Neural cell (in vitro differentiated cells): Measurements from ENCODE around the gene IKZF1. TPM values are rescaled to one million over a fixed set of nuclear protein-coding genes. Genes with fewer than 3 reads are reported as not detected.
"Not testable (repeated sequence)": the region's sequence is repeated elsewhere in the genome, so short reads cannot be mapped to it uniquely, and the experiment has no call there.

Source experiments
- H2AFZ ChIP-seq: fragments of 200-600, 300-800 bp; sonication (generic), shearing (Covaris generic); 2 replicates; pipeline ENCODE4 v1.6.0; 2014; ENCODE audit warnings: low read depth, mild to moderate bottlenecking, antibody characterized with exemption, low read length, moderate library complexity
- H3F3A ChIP-seq: fragments of 200-600 bp; shearing (Covaris generic); 2 replicates; pipeline ENCODE4 v1.6.1; 2016; ENCODE audit warnings: mild to moderate bottlenecking, moderate library complexity, mixed read lengths, antibody characterized with exemption, low read length; ENCODE audit not compliant: insufficient read depth, poor library complexity, severe bottlenecking
- H3K27ac ChIP-seq: fragments of 200-600, 300-800 bp; sonication (generic), shearing (Covaris generic); 2 replicates; pipeline ENCODE4 v1.5.1; 2014; ENCODE audit warnings: mild to moderate bottlenecking, low read length, moderate library complexity
- H3K27me3 ChIP-seq: fragments of 300-800, 200-600 bp; sonication (generic), shearing (Covaris generic); 2 replicates; pipeline ENCODE4 v1.6.0; 2014; ENCODE audit warnings: mild to moderate bottlenecking, low read depth, low read length, moderate library complexity; ENCODE audit not compliant: insufficient read depth
- H3K36me3 ChIP-seq: fragments of 300-800, 200-600 bp; sonication (generic), shearing (Covaris generic); 2 replicates; pipeline ENCODE4 v1.5.1; 2014; ENCODE audit warnings: mild to moderate bottlenecking, antibody characterized with exemption, low read length, moderate library complexity; ENCODE audit not compliant: insufficient read depth
- H3K4me2 ChIP-seq: fragments of 300-800, 200-600 bp; sonication (generic), shearing (Covaris generic); 2 replicates; pipeline ENCODE4 v1.6.0; 2014; ENCODE audit warnings: mild to moderate bottlenecking, low read length
- H3K4me3 ChIP-seq: fragments of 300-800, 200-600 bp; sonication (generic), shearing (Covaris generic); 2 replicates; pipeline ENCODE4 v1.5.1; 2014; ENCODE audit warnings: mild to moderate bottlenecking, low read length, moderate library complexity
- H3K79me2 ChIP-seq: fragments of 200-600 bp; shearing (Covaris generic); replicated peaks from 2 replicates; pipeline ENCODE4 v1.6.0; 2014; ENCODE audit warnings: mild to moderate bottlenecking, low read length, moderate library complexity; ENCODE audit not compliant: insufficient read depth
- H3K9ac ChIP-seq: fragments of 300-800, 200-600 bp; sonication (generic), shearing (Covaris generic); 2 replicates; pipeline ENCODE4 v1.6.1; 2016; ENCODE audit warnings: mild to moderate bottlenecking, low read length, mixed read lengths
- H3K9me2 ChIP-seq: fragments of 200-600 bp; shearing (Covaris generic); 2 replicates; pipeline ENCODE4 v1.6.1; 2016; ENCODE audit warnings: mild to moderate bottlenecking, low read length, mixed read lengths; ENCODE audit not compliant: insufficient read depth
- H3K9me3 ChIP-seq: fragments of 200-600, 300-800 bp; sonication (generic), shearing (Covaris generic); 2 replicates; pipeline ENCODE4 v1.6.1; 2016; ENCODE audit warnings: mild to moderate bottlenecking, mixed run types, low read length, moderate library complexity, mixed read lengths
- H4K20me1 ChIP-seq: fragments of 200-600 bp; shearing (Covaris generic); 2 replicates; pipeline ENCODE4 v1.6.1; 2016; ENCODE audit warnings: mild to moderate bottlenecking, mixed run types; ENCODE audit not compliant: insufficient read depth
- EP300 ChIP-seq: fragments of 450-650 bp; conservative IDR thresholded peaks from 2 replicates; pipeline ENCODE4 v1.6.1; 2014; ENCODE audit warnings: antibody characterized with exemption, mild to moderate bottlenecking, moderate library complexity; ENCODE audit not compliant: poor library complexity, severe bottlenecking
- EZH2 ChIP-seq: fragments of 200-600, 300-800 bp; shearing (Covaris generic), sonication (generic); IDR thresholded peaks from 2 replicates; pipeline ENCODE4 v1.6.1; 2014; ENCODE audit warnings: antibody characterized with exemption, low read length, borderline replicate concordance, mild to moderate bottlenecking; ENCODE audit not compliant: insufficient read depth, poor library complexity, severe bottlenecking
- MXI1 ChIP-seq: fragments of 450-650 bp; conservative IDR thresholded peaks from 2 replicates; pipeline ENCODE4 v1.6.1; 2014; ENCODE audit warnings: antibody characterized with exemption, mild to moderate bottlenecking; ENCODE audit not compliant: poor library complexity, severe bottlenecking
- POLR2AphosphoS5 ChIP-seq: IDR thresholded peaks from 2 replicates; pipeline ENCODE4 v1.6.1; 2012
- RAD21 ChIP-seq: fragments of 450-650 bp; conservative IDR thresholded peaks from 2 replicates; pipeline ENCODE4 v1.6.1; 2014; ENCODE audit warnings: antibody characterized with exemption, mild to moderate bottlenecking, moderate library complexity
- SMC3 ChIP-seq: fragments of 450-650 bp; conservative IDR thresholded peaks from 2 replicates; pipeline ENCODE4 v1.6.1; 2014; ENCODE audit warnings: antibody characterized with exemption, mild to moderate bottlenecking, moderate library complexity; ENCODE audit not compliant: poor library complexity
- TAF1 ChIP-seq: IDR thresholded peaks from 2 replicates; pipeline ENCODE4 v1.6.1; 2012; ENCODE audit warnings: low read depth
- polyA plus RNA-seq: library from polyadenylated mRNA; depleted of rRNA; stranded (reverse); fragments of >200 nt; gene quantifications from 2 replicates; pipeline ENCODE4 v1.2.3, GENCODE V29; 2014
- TF ChIP-seq, protein P1 (sequence below): fragments of 450-650 bp; IDR thresholded peaks from 2 replicates; pipeline ENCODE4 v1.5.1; 2014; ENCODE audit warnings: antibody characterized with exemption, mild to moderate bottlenecking, moderate library complexity; ENCODE audit not compliant: poor library complexity, severe bottlenecking
- TF ChIP-seq, protein P2 (sequence below): IDR thresholded peaks from 2 replicates; pipeline ENCODE4 v1.6.1; 2012; ENCODE audit warnings: borderline replicate concordance

IKZF1 gene
- polyA plus RNA-seq, 1 donor from 2014 or later = 0.24 TPM

DNA sequence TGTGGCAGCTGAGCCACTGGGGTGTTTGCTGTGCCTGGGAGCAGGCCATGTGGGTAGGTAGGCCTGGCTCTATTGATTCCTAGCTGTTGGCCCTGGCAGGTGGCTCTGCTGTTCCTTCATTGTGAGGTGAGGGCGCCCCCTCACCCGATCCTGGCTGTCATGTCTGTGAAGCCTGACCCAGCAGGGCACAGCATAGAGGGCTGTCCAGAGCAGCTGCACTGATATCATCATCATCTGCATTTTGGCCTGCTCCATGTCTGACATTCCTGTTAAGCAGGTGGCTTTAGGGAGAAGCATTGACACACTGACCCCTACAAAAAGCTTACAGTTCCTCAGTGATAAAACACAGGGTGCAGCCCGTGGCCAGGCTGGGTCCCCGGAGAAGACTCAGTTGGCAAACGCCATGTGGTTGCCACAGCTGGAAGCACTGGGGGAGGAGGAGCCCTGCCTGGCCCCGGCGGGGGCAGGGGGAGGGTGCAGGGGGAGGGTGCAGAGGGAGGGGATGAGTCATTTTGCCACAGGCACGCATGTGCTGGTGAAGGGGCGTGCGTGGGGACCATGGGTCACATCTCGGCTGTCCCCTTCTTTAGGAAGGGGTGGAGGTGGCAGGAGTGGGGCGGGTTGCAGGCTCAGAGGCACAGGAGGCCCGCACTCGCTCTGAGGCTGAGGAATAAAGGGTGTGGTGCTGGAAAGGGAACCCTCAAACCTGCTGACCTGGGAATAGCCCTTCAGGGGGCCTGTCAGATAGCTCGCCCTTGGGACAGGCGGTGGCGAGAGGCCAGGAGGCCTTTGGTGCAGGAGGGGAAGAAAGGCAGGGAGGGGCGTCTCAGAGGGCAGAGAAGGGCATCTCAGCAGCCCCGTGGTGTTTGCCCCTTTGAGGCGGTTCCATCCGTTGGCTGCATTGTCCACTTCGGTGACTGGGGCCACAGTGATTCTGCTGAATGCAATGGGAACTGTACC, 31.6 kb downstream of the IKZF1 start:
- H3K9me3 ChIP-seq = no peaks in the 10 kb centered on the region
- no peaks in the 10 kb centered on the region for H3F3A ChIP-seq
- no peak overlapping the region for H3K27ac ChIP-seq
- no peaks in the 10 kb centered on the region for H3K27me3 ChIP-seq
- TF ChIP-seq EP300 = no peak
- no peak for TF ChIP-seq MXI1
- TF ChIP-seq, protein P1, sequence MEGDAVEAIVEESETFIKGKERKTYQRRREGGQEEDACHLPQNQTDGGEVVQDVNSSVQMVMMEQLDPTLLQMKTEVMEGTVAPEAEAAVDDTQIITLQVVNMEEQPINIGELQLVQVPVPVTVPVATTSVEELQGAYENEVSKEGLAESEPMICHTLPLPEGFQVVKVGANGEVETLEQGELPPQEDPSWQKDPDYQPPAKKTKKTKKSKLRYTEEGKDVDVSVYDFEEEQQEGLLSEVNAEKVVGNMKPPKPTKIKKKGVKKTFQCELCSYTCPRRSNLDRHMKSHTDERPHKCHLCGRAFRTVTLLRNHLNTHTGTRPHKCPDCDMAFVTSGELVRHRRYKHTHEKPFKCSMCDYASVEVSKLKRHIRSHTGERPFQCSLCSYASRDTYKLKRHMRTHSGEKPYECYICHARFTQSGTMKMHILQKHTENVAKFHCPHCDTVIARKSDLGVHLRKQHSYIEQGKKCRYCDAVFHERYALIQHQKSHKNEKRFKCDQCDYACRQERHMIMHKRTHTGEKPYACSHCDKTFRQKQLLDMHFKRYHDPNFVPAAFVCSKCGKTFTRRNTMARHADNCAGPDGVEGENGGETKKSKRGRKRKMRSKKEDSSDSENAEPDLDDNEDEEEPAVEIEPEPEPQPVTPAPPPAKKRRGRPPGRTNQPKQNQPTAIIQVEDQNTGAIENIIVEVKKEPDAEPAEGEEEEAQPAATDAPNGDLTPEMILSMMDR = no peak
- TF ChIP-seq EZH2 = no peak
- TF ChIP-seq SMC3 = no peak
- TF ChIP-seq RAD21 = no peak
- TF ChIP-seq TAF1 = no peak
- TF ChIP-seq POLR2AphosphoS5 = no peak
- TF ChIP-seq, protein P2, sequence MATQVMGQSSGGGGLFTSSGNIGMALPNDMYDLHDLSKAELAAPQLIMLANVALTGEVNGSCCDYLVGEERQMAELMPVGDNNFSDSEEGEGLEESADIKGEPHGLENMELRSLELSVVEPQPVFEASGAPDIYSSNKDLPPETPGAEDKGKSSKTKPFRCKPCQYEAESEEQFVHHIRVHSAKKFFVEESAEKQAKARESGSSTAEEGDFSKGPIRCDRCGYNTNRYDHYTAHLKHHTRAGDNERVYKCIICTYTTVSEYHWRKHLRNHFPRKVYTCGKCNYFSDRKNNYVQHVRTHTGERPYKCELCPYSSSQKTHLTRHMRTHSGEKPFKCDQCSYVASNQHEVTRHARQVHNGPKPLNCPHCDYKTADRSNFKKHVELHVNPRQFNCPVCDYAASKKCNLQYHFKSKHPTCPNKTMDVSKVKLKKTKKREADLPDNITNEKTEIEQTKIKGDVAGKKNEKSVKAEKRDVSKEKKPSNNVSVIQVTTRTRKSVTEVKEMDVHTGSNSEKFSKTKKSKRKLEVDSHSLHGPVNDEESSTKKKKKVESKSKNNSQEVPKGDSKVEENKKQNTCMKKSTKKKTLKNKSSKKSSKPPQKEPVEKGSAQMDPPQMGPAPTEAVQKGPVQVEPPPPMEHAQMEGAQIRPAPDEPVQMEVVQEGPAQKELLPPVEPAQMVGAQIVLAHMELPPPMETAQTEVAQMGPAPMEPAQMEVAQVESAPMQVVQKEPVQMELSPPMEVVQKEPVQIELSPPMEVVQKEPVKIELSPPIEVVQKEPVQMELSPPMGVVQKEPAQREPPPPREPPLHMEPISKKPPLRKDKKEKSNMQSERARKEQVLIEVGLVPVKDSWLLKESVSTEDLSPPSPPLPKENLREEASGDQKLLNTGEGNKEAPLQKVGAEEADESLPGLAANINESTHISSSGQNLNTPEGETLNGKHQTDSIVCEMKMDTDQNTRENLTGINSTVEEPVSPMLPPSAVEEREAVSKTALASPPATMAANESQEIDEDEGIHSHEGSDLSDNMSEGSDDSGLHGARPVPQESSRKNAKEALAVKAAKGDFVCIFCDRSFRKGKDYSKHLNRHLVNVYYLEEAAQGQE = no peak
- H2AFZ ChIP-seq = no peak overlapping the region
- H3K36me3 ChIP-seq = no peaks in the 10 kb centered on the region
- H4K20me1 ChIP-seq = no peaks in the 10 kb centered on the region
- H3K79me2 ChIP-seq = no peaks in the 10 kb centered on the region
- no peak overlapping the region for H3K9ac ChIP-seq
- H3K4me3 ChIP-seq = no peak overlapping the region
- no peak overlapping the region for H3K4me2 ChIP-seq
- H3K9me2 ChIP-seq = no peaks in the 10 kb centered on the region

DNA sequence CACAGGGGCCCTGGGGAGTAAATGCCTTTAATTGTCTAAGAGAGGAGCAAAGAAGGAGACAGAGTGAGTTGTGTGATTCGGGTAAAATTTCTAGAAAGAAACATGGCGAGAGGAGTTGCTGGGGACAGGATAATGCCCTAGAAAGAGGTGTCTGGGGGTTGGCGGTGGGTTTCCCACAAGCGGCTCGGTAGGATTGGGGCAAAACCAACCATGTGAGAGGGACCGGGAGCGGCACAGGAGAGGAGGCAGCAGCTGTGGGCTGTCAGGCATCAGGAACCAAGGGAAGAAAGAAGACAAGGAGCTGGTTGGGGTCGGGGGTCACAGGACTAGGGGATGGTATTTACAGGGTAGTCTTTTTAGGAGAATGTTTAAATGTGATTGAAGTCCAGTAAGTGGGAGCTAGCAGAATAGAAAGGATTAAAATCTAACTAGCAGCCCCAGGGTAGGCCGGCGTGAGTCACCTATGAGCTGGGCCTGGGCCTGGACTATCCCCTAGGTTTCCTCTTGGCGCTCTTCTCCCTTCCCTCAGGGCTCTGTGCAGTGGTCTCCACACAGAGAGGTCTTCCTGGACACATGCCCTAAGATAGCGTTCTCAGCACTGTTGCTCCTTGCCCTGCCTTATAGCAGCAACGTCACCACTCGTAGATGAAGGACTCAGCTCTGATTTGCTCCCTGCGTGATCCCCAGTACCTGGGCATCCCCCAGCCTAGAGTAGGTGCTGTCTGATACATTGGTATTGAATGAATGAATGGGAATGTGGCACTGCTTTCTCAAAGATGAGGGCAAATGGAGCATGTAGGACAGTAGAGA, 32.6 kb downstream of the IKZF1 start:
- Histone ChIP-seq H3K79me2 (no peaks in the 10 kb centered on the region), H3F3A (no peaks in the 10 kb centered on the region), H3K4me3 (no peak overlapping the region)

DNA sequence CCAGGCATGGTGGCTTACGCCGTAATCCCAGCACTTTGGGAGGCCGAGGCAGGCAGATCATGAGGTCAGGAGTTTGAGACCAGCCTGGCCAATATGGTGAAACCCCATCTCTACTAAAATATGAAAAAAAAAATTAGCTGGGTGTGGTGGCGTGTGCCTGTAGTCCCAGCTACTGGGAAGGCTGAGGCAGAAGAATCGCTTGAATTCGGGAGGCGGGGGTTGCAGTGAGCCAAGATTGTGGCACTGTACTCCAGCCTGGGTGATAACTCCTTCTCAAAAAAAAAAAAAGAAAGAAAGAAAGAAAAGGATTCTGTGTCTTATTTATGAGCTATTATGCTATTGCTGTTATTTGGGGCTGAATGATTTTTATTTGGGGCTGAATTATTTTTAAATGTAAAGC, 35.0 kb downstream of the IKZF1 start:
- H3K36me3 ChIP-seq, H3K9me2 ChIP-seq, H2AFZ ChIP-seq, H3F3A ChIP-seq, H3K27me3 ChIP-seq, H3K9me3 ChIP-seq, H3K4me3 ChIP-seq, H3K79me2 ChIP-seq, H3K27ac ChIP-seq, H3K9ac ChIP-seq, H3K4me2 ChIP-seq, H4K20me1 ChIP-seq: not testable (repeated sequence)

More for the DNA sequence above, 32.6 kb downstream of the IKZF1 start:
- H2AFZ ChIP-seq = no peak overlapping the region
- no peak overlapping the region for H3K9ac ChIP-seq
- H3K36me3 ChIP-seq = no peaks in the 10 kb centered on the region
- no peaks in the 10 kb centered on the region for H3K9me2 ChIP-seq
- TF ChIP-seq, protein P2 = no peak
- TF ChIP-seq SMC3 (no peak), EP300 (no peak)
- no peaks in the 10 kb centered on the region for H3K27me3 ChIP-seq
- no peaks in the 10 kb centered on the region for H4K20me1 ChIP-seq
- no peak overlapping the region for H3K27ac ChIP-seq
- no peaks in the 10 kb centered on the region for H3K9me3 ChIP-seq
- no peak overlapping the region for H3K4me2 ChIP-seq
